GM21619 (cell line): ENCODE results near the gene RBP3.

Source experiments
- ATAC-seq: cut with Tn5 transposase; IDR thresholded peaks from one replicate; pipeline ENCODE4 v1.9.1; 2021; ENCODE audit not compliant: unreplicated experiment

The RBP3 gene

GRCh38 chr10:47356708-47357107, 8.5 kb downstream of the RBP3 start:
- no peak for ATAC-seq

- no peak for ATAC-seq
Observed at GRCh38 chr10:47357131-47357582, 9.0 kb downstream of the RBP3 start.

GRCh38 chr10:47357911-47358310, 9.7 kb downstream of the RBP3 start:
- no peak for ATAC-seq

GRCh38 chr10:47358457-47358856, 10.3 kb downstream of the RBP3 start:
- ATAC-seq, result no peak

GRCh38 chr10:47359101-47359500, 10.9 kb downstream of the RBP3 start:
- ATAC-seq, result no peak

- no peak for ATAC-seq
Observed at GRCh38 chr10:47359626-47360418, 11.7 kb downstream of the RBP3 start.

GRCh38 chr10:47360419-47361040, 12.4 kb downstream of the RBP3 start:
- no peak for ATAC-seq

- no peak for ATAC-seq
Observed at GRCh38 chr10:47361293-47361692, 13.1 kb downstream of the RBP3 start.

GRCh38 chr10:47362199-47362598, 14.0 kb downstream of the RBP3 start:
- no peak for ATAC-seq

- ATAC-seq, result no peak
Observed at GRCh38 chr10:47363781-47364180, 15.6 kb downstream of the RBP3 start.

GRCh38 chr10:47364366-47364765, 16.2 kb downstream of the RBP3 start:
- no peak for ATAC-seq

GRCh38 chr10:47364911-47365310, 16.7 kb downstream of the RBP3 start:
- no peak for ATAC-seq

GRCh38 chr10:47365431-47366180, 17.4 kb downstream of the RBP3 start:
- no peak for ATAC-seq

GRCh38 chr10:47366181-47366631, 18.0 kb downstream of the RBP3 start:
- ATAC-seq, result no peak

GRCh38 chr10:47366731-47367460, 18.7 kb downstream of the RBP3 start:
- no peak for ATAC-seq

GRCh38 chr10:47367646-47368045, 19.5 kb downstream of the RBP3 start:
- no peak for ATAC-seq

GRCh38 chr10:47368431-47369180, 20.4 kb downstream of the RBP3 start:
- ATAC-seq, result no peak

GRCh38 chr10:47369251-47369894, 21.2 kb downstream of the RBP3 start:
- no peak for ATAC-seq

- no peak for ATAC-seq
Observed at GRCh38 chr10:47370015-47370767, 22.0 kb downstream of the RBP3 start.
